ENCODE measurements around the gene SF3B3. TPM values are rescaled to one million over a fixed set of nuclear protein-coding genes. Genes with fewer than 3 reads are reported as not detected.

SF3B3 gene
- total RNA-seq, 1 donor from 2014 or later, result 379 TPM

DNA sequence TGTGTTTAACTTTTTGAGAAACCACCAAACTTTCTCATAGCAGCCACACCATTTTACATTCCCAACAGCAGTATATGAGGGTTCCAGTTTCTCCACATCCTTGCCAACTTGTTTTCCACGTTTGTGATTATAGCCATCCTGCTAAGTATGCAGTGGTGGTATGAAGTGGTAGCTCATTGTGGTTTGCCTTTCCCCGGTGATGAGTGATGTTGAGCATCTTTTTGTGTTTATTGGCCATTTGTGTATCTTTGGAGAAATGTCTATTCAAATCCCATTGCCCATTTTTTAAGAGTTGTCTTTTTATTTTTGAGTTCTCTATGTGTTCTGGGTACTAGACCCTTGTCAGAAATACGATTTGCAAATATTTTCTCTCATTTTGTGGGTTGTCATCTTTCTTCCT, 17.4 kb downstream of the SF3B3 start:
- Mint-ChIP-seq H3K4me1 (ENCODE audit: low read depth) (no peaks in the 10 kb centered on the region), H3K36me3 (ENCODE audit: insufficient read depth) (peaks cover 37% of the 10 kb centered on the region), H3K27me3 (no peaks in the 10 kb centered on the region), H3K4me3 (ENCODE audit: low read depth) (no peak overlapping the region), H3K27ac (no peak overlapping the region), H3K9me3 (ENCODE audit: low read depth) (no peaks in the 10 kb centered on the region)
- no peak for DNase-seq (ENCODE audit: low spot score, unreplicated experiment)
- TF ChIP-seq, protein P1, sequence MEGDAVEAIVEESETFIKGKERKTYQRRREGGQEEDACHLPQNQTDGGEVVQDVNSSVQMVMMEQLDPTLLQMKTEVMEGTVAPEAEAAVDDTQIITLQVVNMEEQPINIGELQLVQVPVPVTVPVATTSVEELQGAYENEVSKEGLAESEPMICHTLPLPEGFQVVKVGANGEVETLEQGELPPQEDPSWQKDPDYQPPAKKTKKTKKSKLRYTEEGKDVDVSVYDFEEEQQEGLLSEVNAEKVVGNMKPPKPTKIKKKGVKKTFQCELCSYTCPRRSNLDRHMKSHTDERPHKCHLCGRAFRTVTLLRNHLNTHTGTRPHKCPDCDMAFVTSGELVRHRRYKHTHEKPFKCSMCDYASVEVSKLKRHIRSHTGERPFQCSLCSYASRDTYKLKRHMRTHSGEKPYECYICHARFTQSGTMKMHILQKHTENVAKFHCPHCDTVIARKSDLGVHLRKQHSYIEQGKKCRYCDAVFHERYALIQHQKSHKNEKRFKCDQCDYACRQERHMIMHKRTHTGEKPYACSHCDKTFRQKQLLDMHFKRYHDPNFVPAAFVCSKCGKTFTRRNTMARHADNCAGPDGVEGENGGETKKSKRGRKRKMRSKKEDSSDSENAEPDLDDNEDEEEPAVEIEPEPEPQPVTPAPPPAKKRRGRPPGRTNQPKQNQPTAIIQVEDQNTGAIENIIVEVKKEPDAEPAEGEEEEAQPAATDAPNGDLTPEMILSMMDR (IDR thresholded peaks at IDR 0.05; ENCODE audit: unreplicated experiment), result no peak

DNA sequence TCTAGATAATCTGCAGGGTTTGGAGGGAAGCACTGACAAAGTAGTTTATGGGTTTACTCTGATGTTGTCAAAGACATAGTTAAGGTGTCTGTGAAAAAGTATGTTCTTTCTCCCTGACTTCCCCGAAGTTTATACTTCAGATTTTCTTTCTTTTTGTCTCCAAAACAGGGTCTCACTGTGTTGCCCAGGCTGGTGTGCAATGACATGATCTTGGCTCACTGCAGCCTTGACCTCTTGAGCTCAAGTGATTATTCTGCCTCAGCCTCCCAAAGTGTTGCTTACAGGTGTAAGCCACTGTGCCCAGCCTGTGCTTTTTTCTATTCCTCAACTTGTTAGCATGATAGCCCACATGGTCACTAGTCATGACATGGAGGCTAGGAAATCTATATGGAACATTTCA, 20.9 kb downstream of the SF3B3 start:
- no peak overlapping the region for H3K4me3 Mint-ChIP-seq (ENCODE audit: low read depth)
- DNase-seq (ENCODE audit: low spot score, unreplicated experiment), result no peak
- no peaks in the 10 kb centered on the region for H3K4me1 Mint-ChIP-seq (ENCODE audit: low read depth)
- no peak overlapping the region for H3K27ac Mint-ChIP-seq
- peaks cover 36% of the 10 kb centered on the region for H3K36me3 Mint-ChIP-seq (ENCODE audit: insufficient read depth)
- TF ChIP-seq, protein P1 (IDR thresholded peaks at IDR 0.05; ENCODE audit: unreplicated experiment), result no peak
- no peaks in the 10 kb centered on the region for H3K9me3 Mint-ChIP-seq (ENCODE audit: low read depth)
- no peaks in the 10 kb centered on the region for H3K27me3 Mint-ChIP-seq

DNA sequence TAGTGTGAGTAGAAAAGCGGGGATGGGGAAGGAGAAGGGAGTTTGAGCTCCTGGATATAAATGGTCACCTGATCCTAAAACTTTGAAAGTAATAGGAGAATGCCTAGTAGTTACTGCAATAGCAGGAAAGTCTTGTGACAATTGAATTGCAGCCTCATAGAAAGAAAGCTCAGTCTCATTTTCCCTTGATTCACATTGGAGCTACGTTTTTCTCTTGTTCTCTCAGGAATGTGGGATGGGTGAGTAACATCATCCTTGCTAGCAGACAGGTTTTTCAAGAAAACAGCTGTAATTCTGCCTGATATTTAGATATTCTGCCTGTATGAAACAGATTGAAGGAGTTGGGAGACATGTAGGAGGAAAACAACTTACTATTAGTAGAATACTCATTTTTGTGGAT, 25.3 kb downstream of the SF3B3 start:
- TF ChIP-seq, protein P1 (IDR thresholded peaks at IDR 0.05; ENCODE audit: unreplicated experiment), result no peak
- Mint-ChIP-seq H3K27me3 (no peaks in the 10 kb centered on the region), H3K27ac (no peak overlapping the region), H3K36me3 (ENCODE audit: insufficient read depth) (peaks cover 30% of the 10 kb centered on the region), H3K9me3 (ENCODE audit: low read depth) (no peaks in the 10 kb centered on the region), H3K4me1 (ENCODE audit: low read depth) (no peaks in the 10 kb centered on the region), H3K4me3 (ENCODE audit: low read depth) (no peak overlapping the region)
- no peak for DNase-seq (ENCODE audit: low spot score, unreplicated experiment)

DNA sequence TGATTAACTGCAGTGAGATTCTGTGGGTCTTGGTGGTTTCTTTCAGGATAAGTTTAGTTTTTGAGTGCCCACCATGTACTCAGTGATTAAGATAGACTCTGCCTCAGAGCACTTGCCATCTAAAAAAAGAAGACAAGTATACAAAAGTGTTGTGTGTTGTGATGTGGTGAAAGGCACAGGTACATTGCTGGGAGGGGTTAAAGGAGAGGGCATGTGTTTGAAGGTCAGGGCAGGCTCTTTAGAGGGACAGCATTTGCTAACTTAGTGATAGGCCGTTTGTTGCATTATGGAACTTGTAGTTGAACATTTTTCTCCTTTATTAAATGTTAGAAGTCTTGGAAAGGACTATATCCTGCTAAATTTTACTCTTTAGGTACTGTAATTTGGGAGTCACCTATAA, 26.5 kb downstream of the SF3B3 start:
- H3K4me3 Mint-ChIP-seq (ENCODE audit: low read depth), result no peak overlapping the region
- H3K4me1 Mint-ChIP-seq (ENCODE audit: low read depth), result no peaks in the 10 kb centered on the region
- TF ChIP-seq, protein P1 (IDR thresholded peaks at IDR 0.05; ENCODE audit: unreplicated experiment), result no peak
- no peak for DNase-seq (ENCODE audit: low spot score, unreplicated experiment)
- peaks cover 30% of the 10 kb centered on the region for H3K36me3 Mint-ChIP-seq (ENCODE audit: insufficient read depth)
- H3K9me3 Mint-ChIP-seq (ENCODE audit: low read depth), result no peaks in the 10 kb centered on the region
- no peaks in the 10 kb centered on the region for H3K27me3 Mint-ChIP-seq
- no peak overlapping the region for H3K27ac Mint-ChIP-seq

DNA sequence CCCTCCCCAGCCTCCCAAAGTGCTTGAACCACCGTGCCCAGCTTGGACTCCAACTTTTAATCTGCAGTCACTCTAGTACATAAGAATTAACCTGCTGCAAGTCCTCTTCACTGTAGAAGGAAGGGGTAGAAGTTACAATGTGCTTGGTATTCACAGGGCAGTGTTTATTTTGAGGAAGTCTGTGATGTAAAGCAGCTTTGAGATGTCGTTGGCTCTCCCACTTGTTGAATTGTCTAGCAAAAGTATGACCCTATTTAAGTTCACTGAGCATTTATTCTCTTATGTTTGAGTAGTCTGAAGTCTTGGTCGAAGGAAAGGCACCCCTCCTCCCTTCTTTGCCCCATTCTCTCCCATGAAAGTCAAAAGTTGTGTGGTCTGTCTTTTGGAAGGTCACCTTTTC, 28.2 kb downstream of the SF3B3 start:
- Mint-ChIP-seq H3K4me3 (ENCODE audit: low read depth) (no peak overlapping the region), H3K27ac (no peak overlapping the region), H3K36me3 (ENCODE audit: insufficient read depth) (peaks cover 32% of the 10 kb centered on the region), H3K4me1 (ENCODE audit: low read depth) (no peaks in the 10 kb centered on the region), H3K27me3 (no peaks in the 10 kb centered on the region), H3K9me3 (ENCODE audit: low read depth) (no peaks in the 10 kb centered on the region)
- DNase-seq (ENCODE audit: low spot score, unreplicated experiment), result no peak
- TF ChIP-seq, protein P1 (IDR thresholded peaks at IDR 0.05; ENCODE audit: unreplicated experiment), result no peak

Measured in progenitor cell of endocrine pancreas (in vitro differentiated cells).